Heart left ventricle (tissue), 16 donors: ENCODE results near the gene PTPRD. TPM values are rescaled to one million over a fixed set of nuclear protein-coding genes. Genes with fewer than 3 reads are reported as not detected.
A peak's percentile ranks its signal among the peaks of the same experiment; 100 is the strongest.

Source experiments
- ATAC-seq, 4 donors: fragments of 200-7000 bp; cut with Tn5 transposase; one replicate each; pipeline ENCODE4 v1.9.1; 2020 to 2022; ENCODE audit warnings: moderate library complexity in 4 of 4, mild to moderate bottlenecking in 3 of 4, moderate number of reproducible peaks in 1 of 4
- DNase-seq, 5 donors: peaks; one replicate each; pipeline ENCODE4 v3.0.0-alpha.2; 2020
- H3K27ac ChIP-seq, 12 donors: fragments of 200-600 bp; sonication (generic) in 4 of 12; one replicate each; pipeline versions ENCODE4 v1.5.0 to v1.8.0; 2016 to 2022; ENCODE audit warnings: mild to moderate bottlenecking in 2 of 12
- H3K27me3 ChIP-seq, 9 donors: fragments of 200-600 bp; sonication (generic) in 2 of 9; one replicate each; pipeline versions ENCODE4 v1.5.1 to v1.8.0; 2016 to 2022; ENCODE audit warnings: mild to moderate bottlenecking in 3 of 9
- H3K36me3 ChIP-seq, 9 donors: fragments of 200-600 bp; sonication (generic) in 2 of 9; one replicate each; pipeline versions ENCODE4 v1.5.0 to v1.8.0; 2018 to 2022; ENCODE audit warnings: mild to moderate bottlenecking in 2 of 9
- H3K4me1 ChIP-seq, 12 donors: fragments of 200-600 bp; sonication (generic) in 4 of 12; one replicate each; pipeline versions ENCODE4 v1.5.0 to v1.8.0; 2016 to 2022; ENCODE audit warnings: mild to moderate bottlenecking in 3 of 12
- H3K4me3 ChIP-seq, 12 donors: fragments of 200-600 bp; sonication (generic) in 4 of 12; one replicate each; pipeline versions ENCODE4 v1.5.0 to v1.8.0; 2017 to 2022; ENCODE audit warnings: mild to moderate bottlenecking in 9 of 12, moderate library complexity in 4 of 12
- H3K9me3 ChIP-seq, 12 donors: fragments of 200-600 bp; sonication (generic) in 4 of 12; one replicate each; pipeline versions ENCODE4 v1.5.0 to v1.8.0; 2016 to 2022; ENCODE audit warnings: mild to moderate bottlenecking in 1 of 12
- POLR2A ChIP-seq, 2 donors: fragments of 450-650 bp; IDR thresholded peaks; one replicate each; pipeline ENCODE4 v1.6.1; 2017; ENCODE audit warnings: antibody characterized with exemption in 2 of 2, mild to moderate bottlenecking in 2 of 2, moderate library complexity in 2 of 2
- WGBS, 4 donors: extraction: QIAGEN DNeasy Blood & Tissue Kit in 2 of 4; methylation state at CpG; one replicate each; pipeline versions ENCODE4 v1.1.5 to v1.1.7; 2013 to 2018; 5-methylcytosine and 5-hydroxymethylcytosine counted together
- intact Hi-C, 10 donors: fragments of 100-400 bp; cut with DNase I; formaldehyde crosslinking; loops; one replicate each; pipeline versions ENCODE4 v1.11.1 to v1.14.2; 2022
- polyA plus RNA-seq, 2 donors: library from polyadenylated mRNA; stranded (reverse); fragments of 200-250 nt; gene quantifications; one replicate each; pipeline ENCODE4 v1.2.3, GENCODE V29; 2013
- total RNA-seq, 9 donors: library from RNA; depleted of rRNA in 2 of 9; stranded (reverse); fragments of >200 nt in 2 of 9; fragmentation: NEBNext Ultra II Directional in 3 of 9; extraction: Animal tissue kit (Norgen Biotek cat#: 25700) in 3 of 9; gene quantifications; one replicate each; pipeline versions ENCODE4 v1.1.0 to v1.2.4, GENCODE V29; 2016 to 2023
- TF ChIP-seq, protein P1 (sequence below), 12 donors: fragments of 200-600 bp; sonication (generic) in 4 of 12; IDR thresholded peaks; one replicate each; pipeline versions ENCODE4 v1.5.0 to v1.8.0; 2018 to 2022; ENCODE audit warnings: antibody characterized with exemption in 12 of 12, mild to moderate bottlenecking in 5 of 12
- donor health status: ischemic (EF 13 %, LVEDD 7.1; RV severe dilation, severe dysfunction).
- donor health status: healthy with polysubstance abuse.
- donor health status: DM: no; HTN: yes; CAD: no.
- donor health status: DM: no; HTN: no; CAD: no.
- donor health status: ischemic (EF 25% LVEDD 6.9; RV normal size, moderate dysfunction).
- donor health status: ischemic (EF 25% LVEDD 5.7; RV mildly dilated, moderate dysfunction).
- donor health status: healthy.
- donor health status: DM: yes; HTN: yes; CAD: no.
- donor health status: ischemic (EF 35%, LVEDD 5.7; RV mildly dilated, moderate dysfunction).
- donor health status: nonischemic (EF 11% LVEDD 7.7; RV severe dilation, severe dysfunction).
- donor health status: DM: yes; HTN: yes; CAD: no.
- donor health status: PGD.
- donor health status: ischemic (EF 29% LVEDD 5.4; RV normal size, mild dysfunction).
- donor health status: nonischemic (EF 23%, LVEDD 6.1; RV moderate dilation, normal function).

PTPRD gene
- total and polyA plus RNA-seq, 11 donors, result 1.4 to 25.3 (median 15.1) TPM

DNA sequence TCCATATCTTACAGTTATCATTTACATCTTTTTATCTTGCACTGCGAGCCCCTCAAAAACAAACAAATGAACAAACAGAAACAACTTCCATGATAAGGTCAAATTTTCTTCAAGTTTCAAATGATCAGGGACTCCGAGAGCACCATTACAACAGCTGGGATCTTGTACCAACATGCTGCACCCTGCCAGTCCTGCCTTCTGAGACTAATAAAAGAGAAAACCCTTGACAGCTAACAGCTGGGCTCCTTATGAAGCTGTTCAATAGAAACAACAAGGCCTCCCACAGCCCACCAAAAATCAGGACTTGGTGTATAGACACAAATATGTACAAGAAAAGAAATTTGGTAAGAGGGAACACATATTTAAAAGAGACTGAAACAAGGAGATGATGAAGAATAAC lies 1828.0 kb downstream of the PTPRD start:
- Histone ChIP-seq H3K36me3 (no peaks in the 10 kb centered on the region), H3K4me1 (peaks cover 0 to 4% (median 0%) of the 10 kb centered on the region in 12 donors), H3K27ac (peak overlapping the region in 2 of 12 donors; percentile 49 to 54), H3K27me3 (no peaks in the 10 kb centered on the region), H3K4me3 (peak overlapping the region in 3 of 12 donors; percentile 1 to 33 (median 27)), H3K9me3 (no peaks in the 10 kb centered on the region)
- intact Hi-C loops, result no loop called here
- ATAC-seq, result no peak
- TF ChIP-seq, protein P1, sequence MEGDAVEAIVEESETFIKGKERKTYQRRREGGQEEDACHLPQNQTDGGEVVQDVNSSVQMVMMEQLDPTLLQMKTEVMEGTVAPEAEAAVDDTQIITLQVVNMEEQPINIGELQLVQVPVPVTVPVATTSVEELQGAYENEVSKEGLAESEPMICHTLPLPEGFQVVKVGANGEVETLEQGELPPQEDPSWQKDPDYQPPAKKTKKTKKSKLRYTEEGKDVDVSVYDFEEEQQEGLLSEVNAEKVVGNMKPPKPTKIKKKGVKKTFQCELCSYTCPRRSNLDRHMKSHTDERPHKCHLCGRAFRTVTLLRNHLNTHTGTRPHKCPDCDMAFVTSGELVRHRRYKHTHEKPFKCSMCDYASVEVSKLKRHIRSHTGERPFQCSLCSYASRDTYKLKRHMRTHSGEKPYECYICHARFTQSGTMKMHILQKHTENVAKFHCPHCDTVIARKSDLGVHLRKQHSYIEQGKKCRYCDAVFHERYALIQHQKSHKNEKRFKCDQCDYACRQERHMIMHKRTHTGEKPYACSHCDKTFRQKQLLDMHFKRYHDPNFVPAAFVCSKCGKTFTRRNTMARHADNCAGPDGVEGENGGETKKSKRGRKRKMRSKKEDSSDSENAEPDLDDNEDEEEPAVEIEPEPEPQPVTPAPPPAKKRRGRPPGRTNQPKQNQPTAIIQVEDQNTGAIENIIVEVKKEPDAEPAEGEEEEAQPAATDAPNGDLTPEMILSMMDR (IDR thresholded peaks at IDR 0.05), result no peak
- no peak for TF ChIP-seq POLR2A (IDR thresholded peaks at IDR 0.05)
- peak in 1 of 5 donors; percentile 25 for DNase-seq
- 56 to 78% (median 68%) methylated on average over 2 of the region's 2 CpGs for WGBS, 4 donors

DNA sequence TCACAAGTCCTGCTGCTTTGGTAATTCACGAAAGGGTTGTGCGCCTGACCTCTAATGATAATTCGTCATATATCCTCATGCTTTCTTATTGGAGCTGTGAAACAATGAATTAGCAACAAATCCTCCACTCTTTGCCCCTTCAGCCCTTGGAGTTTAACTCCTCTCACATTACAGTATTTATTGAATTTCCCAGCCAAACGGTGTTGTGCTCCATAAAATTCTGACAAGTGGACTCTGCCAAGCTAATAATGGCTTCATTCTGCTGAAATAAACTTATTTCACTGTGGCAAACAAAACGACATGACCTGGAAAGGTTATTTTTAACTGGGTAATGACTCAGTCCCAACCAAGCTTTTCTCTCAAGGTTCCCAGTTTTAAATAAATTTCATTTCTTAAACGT lies 1828.9 kb downstream of the PTPRD start:
- no peak for TF ChIP-seq POLR2A (IDR thresholded peaks at IDR 0.05)
- TF ChIP-seq, protein P1 (IDR thresholded peaks at IDR 0.05), result no peak
- Histone ChIP-seq H3K4me3 (peak overlapping the region in 1 of 12 donors; percentile 33), H3K27me3 (no peaks in the 10 kb centered on the region), H3K4me1 (peaks cover 0 to 4% (median 0%) of the 10 kb centered on the region in 12 donors), H3K36me3 (no peaks in the 10 kb centered on the region), H3K9me3 (no peaks in the 10 kb centered on the region), H3K27ac (no peak overlapping the region)
- ATAC-seq, result no peak
- intact Hi-C loops, result no loop called here
- no peak for DNase-seq
- 63 to 80% (median 71%) methylated on average over 6 of the region's 6 CpGs for WGBS, 4 donors

DNA sequence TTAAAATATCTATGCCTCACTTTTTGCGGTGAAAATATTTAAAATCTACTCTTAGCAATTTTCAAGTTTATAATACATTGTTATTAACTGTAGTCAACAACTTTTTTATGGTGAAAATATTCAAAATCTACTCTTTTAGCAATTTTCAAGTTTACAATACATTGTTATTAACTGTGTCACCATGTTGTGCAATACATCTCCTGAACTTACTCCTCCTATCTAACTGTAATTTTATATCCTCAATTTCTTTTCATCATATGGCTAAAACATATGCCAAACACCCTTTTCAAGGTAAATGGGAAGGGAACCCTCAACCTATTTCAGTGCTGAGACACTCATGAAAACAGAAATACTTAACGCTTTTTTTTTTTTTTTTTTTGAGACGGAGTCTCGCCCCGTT lies 1830.6 kb downstream of the PTPRD start:
- Histone ChIP-seq H3K27ac (no peak overlapping the region), H3K36me3 (no peaks in the 10 kb centered on the region), H3K4me3 (no peak overlapping the region), H3K4me1 (peaks cover 0 to 4% (median 0%) of the 10 kb centered on the region in 12 donors), H3K27me3 (no peaks in the 10 kb centered on the region), H3K9me3 (no peaks in the 10 kb centered on the region)
- DNase-seq (no peak), ATAC-seq (no peak)
- no peak for TF ChIP-seq POLR2A (IDR thresholded peaks at IDR 0.05)
- TF ChIP-seq, protein P1 (IDR thresholded peaks at IDR 0.05), result no peak
- WGBS, 4 donors, result 92 to 97% (median 93%) methylated on average over 5 of the region's 5 CpGs
- intact Hi-C loops, result no loop called here

DNA sequence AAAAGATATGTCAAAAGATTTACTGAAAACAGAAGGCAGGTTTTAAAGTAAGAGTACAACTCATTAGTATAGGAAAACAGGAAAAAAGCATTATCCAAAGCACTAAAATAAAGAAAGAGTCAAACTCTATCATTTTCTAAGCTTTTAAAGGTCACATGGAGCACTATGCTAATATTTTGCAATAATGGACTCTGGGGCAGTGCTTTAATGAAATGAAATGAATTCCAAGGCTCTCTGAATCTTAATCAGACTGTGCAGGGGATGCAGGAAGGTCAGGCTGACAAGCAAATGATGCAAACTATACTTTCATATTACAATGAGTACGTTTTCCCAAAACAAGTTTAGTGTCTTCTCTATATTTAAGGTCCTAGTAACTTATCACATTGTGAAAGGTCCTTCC lies 1831.3 kb downstream of the PTPRD start:
- ATAC-seq (no peak), DNase-seq (no peak)
- Histone ChIP-seq H3K4me3 (no peak overlapping the region), H3K9me3 (no peaks in the 10 kb centered on the region), H3K27me3 (no peaks in the 10 kb centered on the region), H3K4me1 (peaks cover 0 to 4% (median 0%) of the 10 kb centered on the region in 12 donors), H3K27ac (no peak overlapping the region), H3K36me3 (no peaks in the 10 kb centered on the region)
- intact Hi-C loops, result loop anchor here in 1 of 10 donors (1.0 kb wide), 1 partner anchor 13 kb away; no protein-coding TSS in a partner anchor
- 49 to 66% (median 58%) methylated on average over 1 of the region's 1 CpG for WGBS, 4 donors
- no peak for TF ChIP-seq POLR2A (IDR thresholded peaks at IDR 0.05)
- TF ChIP-seq, protein P1 (IDR thresholded peaks at IDR 0.05), result no peak
